AG10803 (cell line): ENCODE results near the gene LRRN4.

Experiments used
- DNase-seq: peaks from one replicate; pipeline ENCODE4 v3.0.0; 2010; ENCODE audit warnings: low read depth
- H3K4me3 ChIP-seq: 2 replicates; pipeline ENCODE4 v1.5.1; 2011; ENCODE audit warnings: mild to moderate bottlenecking, low read length, control low read depth
- CTCF ChIP-seq: conservative IDR thresholded peaks from 2 replicates; pipeline ENCODE4 v1.5.1; 2011; ENCODE audit warnings: mild to moderate bottlenecking, low read length, control low read depth, inconsistent platforms

The LRRN4 gene

GRCh38 chr20:6017880-6018279 lies 36.0 kb downstream of the LRRN4 start:
- no peak for TF ChIP-seq CTCF
- DNase-seq, result no peak
- H3K4me3 ChIP-seq, result no peak overlapping the region

GRCh38 chr20:6017467-6017866 lies 36.4 kb downstream of the LRRN4 start:
- H3K4me3 ChIP-seq, result no peak overlapping the region
- TF ChIP-seq CTCF, result no peak
- no peak for DNase-seq

DNA sequence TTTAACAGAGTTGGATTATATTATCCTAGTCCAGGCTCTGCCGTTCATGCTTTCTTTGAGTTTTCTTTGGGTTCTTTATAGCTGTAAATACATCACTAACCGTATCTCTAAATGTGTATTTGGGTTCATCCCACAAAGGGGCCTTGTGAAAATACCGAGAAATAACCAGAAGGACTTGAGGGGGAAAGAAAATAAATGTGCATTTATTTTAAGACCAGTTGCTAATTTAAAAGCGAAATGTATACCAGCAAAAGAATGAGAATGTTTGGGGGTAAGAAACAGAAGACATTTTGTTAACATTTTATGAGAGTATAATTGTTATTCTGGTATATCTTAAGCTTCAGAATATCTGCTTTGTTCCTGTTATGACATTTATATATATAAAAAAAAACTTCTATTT lies 38.9 kb downstream of the LRRN4 start:
- DNase-seq, result no peak
- TF ChIP-seq CTCF, result no peak
- no peak overlapping the region for H3K4me3 ChIP-seq

DNA sequence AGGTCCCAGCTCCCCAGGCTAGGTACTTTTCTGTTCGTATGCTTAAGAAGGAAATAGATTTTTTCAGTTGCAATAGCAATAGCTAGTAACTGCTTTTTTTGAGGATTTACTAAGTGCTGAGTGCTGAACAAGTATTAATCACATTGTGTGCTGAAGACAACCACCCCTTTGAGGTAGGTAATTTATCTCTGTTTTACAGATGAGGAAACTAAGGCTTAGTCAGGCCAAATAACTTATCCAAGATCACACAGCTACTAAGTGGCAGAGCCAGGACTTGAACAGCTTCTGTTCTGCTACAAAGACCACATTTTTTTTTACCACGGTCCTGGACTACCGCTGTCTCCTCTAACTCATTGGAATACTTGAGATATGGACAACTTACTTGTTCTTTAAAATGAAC lies 39.8 kb downstream of the LRRN4 start:
- no peak overlapping the region for H3K4me3 ChIP-seq
- no peak for DNase-seq

DNA sequence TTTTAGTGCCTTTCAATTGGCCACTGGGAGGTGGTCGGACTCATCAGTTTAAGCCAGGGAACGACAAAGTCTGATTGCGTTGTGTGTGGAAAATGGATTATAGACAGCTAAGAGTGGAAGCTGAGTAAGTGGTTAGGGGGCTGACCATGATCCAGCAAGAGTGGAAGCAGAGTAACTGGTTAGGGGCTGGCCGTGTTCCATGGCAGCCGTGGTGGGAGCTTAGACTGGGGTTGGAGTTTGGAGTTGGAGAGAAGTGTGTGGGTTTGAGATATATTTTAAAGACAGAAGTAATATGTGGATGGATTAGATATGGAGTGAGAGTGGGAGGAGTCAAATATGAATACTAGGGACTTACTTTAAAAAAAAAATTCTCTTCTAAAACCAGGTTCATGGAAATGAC lies 41.7 kb downstream of the LRRN4 start:
- no peak for TF ChIP-seq CTCF
- no peak for DNase-seq
- no peak overlapping the region for H3K4me3 ChIP-seq

More for the DNA sequence above, 39.8 kb downstream of the LRRN4 start:
- TF ChIP-seq CTCF, result no peak

DNA sequence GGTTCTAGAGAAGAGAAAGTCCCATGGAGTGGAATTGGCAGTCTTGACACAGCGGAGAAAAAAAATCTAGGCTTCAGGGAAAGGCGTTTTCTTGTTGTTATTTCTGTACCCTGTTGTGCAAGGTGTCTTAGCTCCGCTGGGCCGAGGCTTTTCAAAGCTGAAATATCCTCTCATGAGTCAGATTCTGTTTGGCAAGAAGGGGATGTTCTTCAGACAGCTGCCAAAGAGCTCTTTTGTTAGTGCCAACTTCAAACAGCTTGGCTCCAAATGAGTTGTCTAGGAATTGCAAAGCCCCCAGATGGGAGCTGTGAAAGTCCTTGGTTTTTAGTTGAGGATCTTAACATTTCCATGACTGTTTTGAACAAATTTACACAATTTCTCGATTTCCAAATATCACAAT lies 45.6 kb downstream of the LRRN4 start:
- H3K4me3 ChIP-seq, result peak overlapping the region; percentile 84
- DNase-seq, result peak; percentile 97
- TF ChIP-seq CTCF, result no peak

- TF ChIP-seq CTCF, result no peak
- peak overlapping the region; percentile 84 for H3K4me3 ChIP-seq
- no peak for DNase-seq
These were observed 46.2 kb downstream of the LRRN4 start for GRCh38 chr20:6007529-6008103.
